Mesenchymal stem cell (in vitro differentiated cells and primary cell): ENCODE results near the gene TSPAN9.

Source experiments
- DNase-seq: peaks from one replicate; pipeline ENCODE4 v3.0.0-alpha.2; 2013
- H2AFZ ChIP-seq: one replicate; pipeline ENCODE4 v1.6.1; 2013; ENCODE audit warnings: low read depth, mild to moderate bottlenecking, control low read depth, inconsistent platforms, low read length, moderate library complexity
- H2AK5ac ChIP-seq: 2 replicates; pipeline ENCODE4 v1.6.1; 2013; ENCODE audit warnings: low read length, moderate library complexity, mild to moderate bottlenecking, inconsistent platforms; ENCODE audit not compliant: severe bottlenecking
- H2BK120ac ChIP-seq: one replicate; pipeline ENCODE4 v1.6.1; 2013; ENCODE audit warnings: low read depth, mild to moderate bottlenecking, inconsistent platforms, low read length, moderate library complexity
- H2BK12ac ChIP-seq, 2 experiments: one replicate each; pipeline ENCODE4 v1.6.1; 2013; ENCODE audit warnings: inconsistent platforms in 2 of 2, low read length in 2 of 2, mild to moderate bottlenecking in 2 of 2, moderate library complexity in 2 of 2, control low read depth in 1 of 2
- H2BK15ac ChIP-seq: one replicate; pipeline ENCODE4 v1.6.1; 2013; ENCODE audit warnings: mild to moderate bottlenecking, low read depth, inconsistent platforms; ENCODE audit not compliant: poor library complexity, severe bottlenecking
- H2BK5ac ChIP-seq: 2 replicates; pipeline ENCODE4 v1.6.1; 2013; ENCODE audit warnings: low read depth, mild to moderate bottlenecking, low read length, control low read depth, inconsistent platforms; ENCODE audit not compliant: poor library complexity, severe bottlenecking
- H3K14ac ChIP-seq, 2 experiments: one replicate each; pipeline ENCODE4 v1.6.1; 2013; ENCODE audit warnings: inconsistent platforms in 2 of 2, low read length in 2 of 2, control low read depth in 1 of 2, mild to moderate bottlenecking in 1 of 2, moderate library complexity in 1 of 2
- H3K18ac ChIP-seq, 2 experiments: one replicate each; pipeline ENCODE4 v1.6.1; 2013; ENCODE audit warnings: inconsistent platforms in 2 of 2, low read length in 2 of 2, control low read depth in 1 of 2, low read depth in 1 of 2, mild to moderate bottlenecking in 1 of 2
- H3K23ac ChIP-seq, 2 experiments: one replicate each; pipeline ENCODE4 v1.6.1; 2013; ENCODE audit warnings: inconsistent platforms in 2 of 2, low read length in 2 of 2, mild to moderate bottlenecking in 2 of 2, moderate library complexity in 2 of 2, control low read depth in 1 of 2
- H3K27ac ChIP-seq: 2 replicates; pipeline ENCODE4 v1.5.1; 2013; ENCODE audit warnings: mild to moderate bottlenecking, moderate library complexity, low read length, control low read depth, inconsistent platforms; ENCODE audit not compliant: poor library complexity, severe bottlenecking
- H3K27me3 ChIP-seq, 2 experiments: 2 replicates each; pipeline versions ENCODE4 v1.6.1 to v1.7.0; 2013; ENCODE audit warnings: low read length in 2 of 2, mild to moderate bottlenecking in 2 of 2, moderate library complexity in 2 of 2, control low read depth in 1 of 2, inconsistent platforms in 1 of 2; ENCODE audit not compliant: control insufficient read depth in 1 of 2, insufficient read depth in 1 of 2
- H3K36me3 ChIP-seq, 2 experiments: 2 replicates each; pipeline versions ENCODE4 v1.6.1 to v1.7.0; 2013; ENCODE audit warnings: low read length in 2 of 2, control low read depth in 1 of 2, inconsistent platforms in 1 of 2, low read depth in 1 of 2, mild to moderate bottlenecking in 1 of 2; ENCODE audit not compliant: insufficient read depth in 2 of 2, control insufficient read depth in 1 of 2
- H3K4ac ChIP-seq, 2 experiments: one replicate each; pipeline ENCODE4 v1.6.1; 2013; ENCODE audit warnings: inconsistent platforms in 2 of 2, low read length in 2 of 2, mild to moderate bottlenecking in 2 of 2, moderate library complexity in 2 of 2, control low read depth in 1 of 2, low read depth in 1 of 2
- H3K4me1 ChIP-seq: 2 replicates; pipeline ENCODE4 v1.6.1; 2013; ENCODE audit warnings: low read depth, low read length, control low read depth; ENCODE audit not compliant: control insufficient read depth, insufficient read depth
- H3K4me2 ChIP-seq: 2 replicates; pipeline ENCODE4 v1.6.1; 2013; ENCODE audit warnings: low read length, mild to moderate bottlenecking, inconsistent platforms; ENCODE audit not compliant: poor library complexity, severe bottlenecking
- H3K4me3 ChIP-seq, 2 experiments: 2 replicates each; pipeline versions ENCODE4 v1.5.1 to v1.7.0; 2013; ENCODE audit warnings: low read length in 2 of 2, mild to moderate bottlenecking in 2 of 2, control low read depth in 1 of 2, low read depth in 1 of 2; ENCODE audit not compliant: insufficient read depth in 1 of 2
- H3K79me1 ChIP-seq: replicated peaks from 2 replicates; pipeline ENCODE4 v1.6.1; 2013; ENCODE audit warnings: mild to moderate bottlenecking, control low read depth, low read length, inconsistent platforms; ENCODE audit not compliant: poor library complexity, severe bottlenecking
- H3K9ac ChIP-seq: 2 replicates; pipeline ENCODE4 v1.7.0; 2013; ENCODE audit warnings: mild to moderate bottlenecking, low read length, moderate library complexity
- H3K9me3 ChIP-seq: 2 replicates; pipeline ENCODE4 v1.7.0; 2013; ENCODE audit warnings: mild to moderate bottlenecking, low read length; ENCODE audit not compliant: control insufficient read depth
- H4K8ac ChIP-seq: one replicate; pipeline ENCODE4 v1.6.1; 2013; ENCODE audit warnings: inconsistent platforms, mild to moderate bottlenecking, low read length, moderate library complexity
- H4K91ac ChIP-seq: one replicate; pipeline ENCODE4 v1.6.1; 2013; ENCODE audit warnings: mild to moderate bottlenecking, low read length, inconsistent platforms
- WGBS: methylation state at CpG from one replicate; pipeline ENCODE4 v1.1.7; 2013; ENCODE audit warnings: mixed read lengths; 5-methylcytosine and 5-hydroxymethylcytosine counted together

Gene TSPAN9

DNA sequence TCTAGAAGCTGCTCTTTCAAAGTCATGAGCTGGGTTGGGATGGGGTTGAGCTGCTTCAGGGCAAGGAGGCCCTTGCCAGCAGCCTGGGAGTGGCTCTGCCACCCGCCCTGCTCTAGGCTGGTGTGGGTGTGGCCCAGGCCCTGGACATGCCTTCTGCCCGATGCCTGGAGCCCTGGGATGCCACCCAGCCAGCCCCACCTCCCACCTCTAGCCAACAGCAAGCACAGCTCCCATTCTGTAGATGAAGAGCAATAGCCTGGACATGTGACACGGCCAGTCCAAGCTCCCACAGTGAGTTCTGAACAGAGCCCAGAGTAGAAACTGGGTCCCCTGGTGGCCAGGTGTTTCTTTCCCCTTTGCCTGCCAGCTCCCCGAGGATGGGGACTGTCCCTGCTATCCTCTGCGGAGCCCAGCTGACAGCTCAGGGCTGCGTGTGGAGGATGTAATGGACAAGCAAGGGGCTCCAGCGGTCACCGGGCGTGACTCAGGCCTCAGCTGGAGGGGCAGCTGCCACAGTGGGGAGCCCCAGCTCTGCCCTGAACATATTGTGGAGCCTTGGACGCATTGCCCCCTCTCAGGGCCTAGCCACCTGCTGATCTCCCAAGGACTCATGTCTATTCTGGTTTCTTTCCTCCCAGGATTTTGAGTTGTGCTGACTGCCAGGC is 165.2 kb downstream of the TSPAN9 start:
- no peak overlapping the region for H2AK5ac ChIP-seq
- no peaks in the 10 kb centered on the region for H3K9me3 ChIP-seq
- H3K14ac ChIP-seq = no peak overlapping the region
- H2BK5ac ChIP-seq = no peak overlapping the region
- no peak overlapping the region for H3K23ac ChIP-seq
- no peak overlapping the region for H3K4me2 ChIP-seq
- H3K36me3 ChIP-seq = peaks cover 0 to 39% of the 10 kb centered on the region in 2 experiments
- H2BK15ac ChIP-seq = no peak overlapping the region
- peaks cover 12% of the 10 kb centered on the region for H3K79me1 ChIP-seq
- H2BK120ac ChIP-seq = no peak overlapping the region
- no peak overlapping the region for H4K8ac ChIP-seq
- H2AFZ ChIP-seq = no peak overlapping the region
- no peak overlapping the region for H3K9ac ChIP-seq
- H3K27me3 ChIP-seq = peaks cover 0 to 5% of the 10 kb centered on the region in 2 experiments
- H4K91ac ChIP-seq = no peak overlapping the region
- H3K18ac ChIP-seq = no peak overlapping the region
- no peak overlapping the region for H3K27ac ChIP-seq
- WGBS = 88% methylated on average over 10 of the region's 10 CpGs
- no peak overlapping the region for H2BK12ac ChIP-seq
- H3K4me1 ChIP-seq = peaks cover 34% of the 10 kb centered on the region
- no peak for DNase-seq
- no peak overlapping the region for H3K4me3 ChIP-seq
- no peak overlapping the region for H3K4ac ChIP-seq

DNA sequence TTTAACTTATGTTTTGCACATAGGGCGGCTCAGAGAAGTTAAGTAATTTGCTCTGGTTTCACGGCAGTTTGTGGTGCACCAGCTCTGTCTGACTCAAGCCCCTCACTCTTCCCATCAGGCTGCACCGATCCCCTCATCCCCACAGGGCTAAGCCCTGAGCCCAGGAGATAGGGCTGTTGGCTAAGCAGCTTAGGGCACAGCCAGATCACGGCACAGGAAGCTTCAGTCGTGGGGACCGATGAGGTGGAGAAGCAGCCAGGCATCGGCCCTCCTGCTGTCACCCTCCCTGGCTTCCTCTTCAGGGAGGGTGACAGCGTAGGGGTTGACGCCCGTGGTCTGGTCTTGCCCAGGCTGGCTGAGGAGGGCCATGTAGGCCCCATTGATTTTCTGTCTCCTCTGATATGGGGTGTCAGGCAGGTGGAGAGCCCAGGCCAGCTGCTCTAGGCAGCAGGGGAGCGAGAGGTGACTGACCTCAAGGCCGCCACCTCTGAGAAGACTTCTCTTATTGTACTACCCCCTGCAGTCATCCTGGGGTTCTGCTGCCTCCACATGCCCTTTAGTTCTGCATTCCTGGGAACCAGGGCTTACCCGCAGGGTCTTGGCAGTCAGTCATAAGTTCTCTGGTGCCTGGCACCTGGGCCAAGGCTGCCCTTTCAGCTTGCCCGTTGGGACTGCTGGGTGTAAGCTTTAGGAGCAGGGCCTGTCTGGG is 166.4 kb downstream of the TSPAN9 start:
- H2BK5ac ChIP-seq = no peak overlapping the region
- WGBS = 90% methylated on average over 14 of the region's 14 CpGs

DNA sequence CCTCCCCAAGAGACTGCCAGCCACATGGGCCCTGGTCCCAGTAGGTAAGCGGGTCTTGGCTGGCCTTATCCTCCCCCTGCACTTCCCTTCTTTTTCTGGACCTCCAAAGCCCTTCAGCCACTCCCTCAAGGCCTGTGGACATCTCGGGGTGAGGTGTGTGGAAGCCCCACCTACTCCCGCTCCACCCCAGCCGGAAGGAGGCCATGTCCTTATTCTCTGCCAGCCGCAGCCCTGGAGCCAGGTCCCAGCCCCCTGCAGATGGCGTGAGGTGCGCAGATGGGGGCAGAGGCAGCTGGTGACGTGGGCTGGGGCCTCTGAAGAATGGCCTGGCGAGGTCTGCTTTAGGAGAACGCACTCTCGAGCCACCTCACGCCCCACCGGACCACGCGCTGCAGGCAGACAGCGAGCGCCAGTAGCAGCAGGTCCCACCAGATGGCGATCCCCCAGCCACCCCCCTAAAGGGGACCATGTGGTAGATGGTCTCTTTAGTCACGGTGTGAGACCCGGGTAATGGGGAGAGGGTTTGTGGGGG is 167.1 kb downstream of the TSPAN9 start:
- H3K27me3 ChIP-seq = no peaks in the 10 kb centered on the region
- no peak overlapping the region for H2AK5ac ChIP-seq
- H3K4me3 ChIP-seq = no peak overlapping the region
- H4K8ac ChIP-seq = no peak overlapping the region
- no peak overlapping the region for H2BK12ac ChIP-seq
- DNase-seq = no peak
- no peak overlapping the region for H3K4ac ChIP-seq
- no peak overlapping the region for H2BK15ac ChIP-seq
- H3K36me3 ChIP-seq = peaks cover 0 to 32% of the 10 kb centered on the region in 2 experiments
- H3K4me1 ChIP-seq = peaks cover 22% of the 10 kb centered on the region
- H4K91ac ChIP-seq = no peak overlapping the region
- H2AFZ ChIP-seq = no peak overlapping the region
- no peaks in the 10 kb centered on the region for H3K9me3 ChIP-seq
- H3K9ac ChIP-seq = no peak overlapping the region
- no peak overlapping the region for H3K18ac ChIP-seq
- H2BK5ac ChIP-seq = no peak overlapping the region
- no peak overlapping the region for H3K4me2 ChIP-seq
- H3K27ac ChIP-seq = no peak overlapping the region
- H3K14ac ChIP-seq = no peak overlapping the region
- peaks cover 4% of the 10 kb centered on the region for H3K79me1 ChIP-seq
- H2BK120ac ChIP-seq = no peak overlapping the region
- H3K23ac ChIP-seq = no peak overlapping the region
- 88% methylated on average over 18 of the region's 20 CpGs for WGBS

More for the DNA sequence above, 166.4 kb downstream of the TSPAN9 start:
- DNase-seq = no peak
- Histone ChIP-seq H4K8ac (no peak overlapping the region), H3K4ac (no peak overlapping the region), H3K36me3 (peaks cover 0 to 34% of the 10 kb centered on the region in 2 experiments), H3K9me3 (no peaks in the 10 kb centered on the region), H3K23ac (no peak overlapping the region), H3K27me3 (no peaks in the 10 kb centered on the region), H3K4me2 (no peak overlapping the region), H2BK120ac (no peak overlapping the region), H3K4me1 (peaks cover 29% of the 10 kb centered on the region), H2AFZ (no peak overlapping the region), H3K18ac (no peak overlapping the region), H3K9ac (no peak overlapping the region), H2BK12ac (no peak overlapping the region), H3K27ac (no peak overlapping the region), H3K14ac (no peak overlapping the region), H2BK15ac (no peak overlapping the region), H2AK5ac (no peak overlapping the region), H3K4me3 (no peak overlapping the region), H4K91ac (no peak overlapping the region), H3K79me1 (peaks cover 7% of the 10 kb centered on the region)

DNA sequence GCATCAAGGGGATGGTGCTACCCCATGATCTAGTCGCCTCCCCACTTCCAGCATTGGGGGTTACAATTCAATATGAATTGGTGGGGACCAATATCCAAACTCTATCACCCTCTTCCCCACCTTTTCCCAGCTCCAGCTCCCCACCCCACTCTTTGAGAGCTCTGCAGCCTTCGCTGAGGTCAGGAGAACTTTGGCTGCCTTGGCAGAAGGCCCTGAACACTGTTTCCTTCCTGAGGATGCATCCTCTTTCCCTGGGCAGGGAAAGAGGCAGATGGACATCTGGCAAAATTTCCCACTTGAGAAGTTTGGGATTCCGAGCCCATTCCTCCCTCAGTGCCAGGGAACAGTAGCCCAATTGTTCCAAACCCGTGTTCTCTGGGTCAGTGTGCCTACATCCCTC is 169.1 kb downstream of the TSPAN9 start:
- H3K79me1 ChIP-seq = peaks cover 11% of the 10 kb centered on the region
- DNase-seq = no peak
- H4K91ac ChIP-seq = no peak overlapping the region
- H3K4me3 ChIP-seq = no peak overlapping the region
- no peak overlapping the region for H4K8ac ChIP-seq
- no peak overlapping the region for H3K27ac ChIP-seq
- H3K9ac ChIP-seq = no peak overlapping the region
- no peak overlapping the region for H3K14ac ChIP-seq
- peaks cover 28% of the 10 kb centered on the region for H3K4me1 ChIP-seq
- no peak overlapping the region for H2BK120ac ChIP-seq
- no peak overlapping the region for H3K4me2 ChIP-seq
- no peak overlapping the region for H2AFZ ChIP-seq
- H3K36me3 ChIP-seq = peaks cover 0 to 32% of the 10 kb centered on the region in 2 experiments
- H2BK5ac ChIP-seq = no peak overlapping the region
- no peaks in the 10 kb centered on the region for H3K9me3 ChIP-seq
- no peak overlapping the region for H2BK15ac ChIP-seq
- H2AK5ac ChIP-seq = no peak overlapping the region
- H3K18ac ChIP-seq = no peak overlapping the region
- 95% methylated on average over 3 of the region's 4 CpGs for whole genome bisulfite sequencing
- H3K23ac ChIP-seq = no peak overlapping the region
- no peak overlapping the region for H2BK12ac ChIP-seq
- no peak overlapping the region for H3K4ac ChIP-seq
- peaks cover 0 to 10% of the 10 kb centered on the region in 2 experiments for H3K27me3 ChIP-seq
